Heart right ventricle (tissue), 16 donors: ENCODE data around the gene SMCO1. TPM values are rescaled to one million over a fixed set of nuclear protein-coding genes. Genes with fewer than 3 reads are reported as not detected.

Experiments used
- ATAC-seq, 8 donors: fragments of 200-7000 bp; cut with Tn5 transposase; one replicate each; pipeline ENCODE4 v1.9.1; 2020; ENCODE audit warnings: mild to moderate bottlenecking in 8 of 8, moderate library complexity in 8 of 8, moderate number of reproducible peaks in 1 of 8
- DNase-seq, 2 donors: peaks; one replicate each; pipeline ENCODE4 v3.0.0-alpha.2; 2020
- H3K27ac ChIP-seq, 10 donors: fragments of 200-600 bp; sonication (generic) in 2 of 10; one replicate each; pipeline versions ENCODE4 v1.5.0 to v1.8.0; 2020 to 2022; ENCODE audit warnings: mild to moderate bottlenecking in 3 of 10
- H3K27me3 ChIP-seq, 7 donors: fragments of 200-600 bp; one replicate each; pipeline ENCODE4 v1.8.0; 2021 to 2022; ENCODE audit warnings: mild to moderate bottlenecking in 2 of 7
- H3K36me3 ChIP-seq, 9 donors: fragments of 200-600 bp; sonication (generic) in 1 of 9; one replicate each; pipeline versions ENCODE4 v1.5.0 to v1.8.0; 2020 to 2022; ENCODE audit warnings: mild to moderate bottlenecking in 2 of 9
- H3K4me1 ChIP-seq, 9 donors: fragments of 200-600 bp; sonication (generic) in 1 of 9; one replicate each; pipeline versions ENCODE4 v1.5.0 to v1.8.0; 2020 to 2022; ENCODE audit warnings: mild to moderate bottlenecking in 4 of 9
- H3K4me3 ChIP-seq, 10 donors: fragments of 200-600 bp; sonication (generic) in 2 of 10; one replicate each; pipeline versions ENCODE4 v1.5.0 to v1.8.0; 2020 to 2022; ENCODE audit warnings: mild to moderate bottlenecking in 7 of 10, moderate library complexity in 2 of 10
- H3K9me3 ChIP-seq, 11 donors: fragments of 200-600 bp in 10 of 11; sonication (generic) in 2 of 11; one replicate each; pipeline versions ENCODE4 v1.5.0 to v1.8.0; 2013 to 2022; ENCODE audit warnings: mild to moderate bottlenecking in 2 of 11, control low read depth in 1 of 11, moderate library complexity in 1 of 11
- CTCF ChIP-seq, 9 donors: fragments of 200-600 bp; sonication (generic) in 2 of 9; IDR thresholded peaks; one replicate each; pipeline versions ENCODE4 v1.5.0 to v1.8.0; 2021 to 2022; ENCODE audit warnings: antibody characterized with exemption in 9 of 9, mild to moderate bottlenecking in 5 of 9, moderate library complexity in 1 of 9
- WGBS, 2 donors: extraction: QIAGEN DNeasy Blood & Tissue Kit; methylation state at CpG; one replicate each; pipeline ENCODE4 v1.1.7; 2013; ENCODE audit warnings: inconsistent platforms in 1 of 2; 5-methylcytosine and 5-hydroxymethylcytosine counted together
- intact Hi-C, 10 donors: fragments of 100-400 bp; cut with DNase I; formaldehyde crosslinking; loops; one replicate each; pipeline versions ENCODE4 v1.11.1 to v1.14.2; 2022
- long read RNA-seq, 3 donors: library from polyadenylated mRNA; unstranded; transcript quantifications; one replicate each; pipeline ENCODE4 v2.0.0, GENCODE V29; 2020 to 2021
- polyA plus RNA-seq, 2 donors: library from polyadenylated mRNA; stranded (reverse); fragments of 200-250 nt; gene quantifications; one replicate each; pipeline ENCODE4 v1.2.3, GENCODE V29; 2013
- total RNA-seq, 10 donors: library from RNA; stranded (reverse); fragmentation: NEBNext Ultra II Directional in 3 of 10; extraction: Animal tissue kit (Norgen Biotek cat#: 25700) in 3 of 10; gene quantifications; one replicate each; pipeline versions ENCODE4 v1.2.1 to v1.2.4, GENCODE V29; 2021 to 2023
- donor health status: Arrhythmogenic right ventricular cardiomyopathy.
- donor health status: ischemic (EF 13 %, LVEDD 7.1; RV severe dilation, severe dysfunction).
- donor health status: healthy with polysubstance abuse.
- donor health status: DM: no; HTN: yes; CAD: no.
- donor health status: DM: no; HTN: no; CAD: no.
- donor health status: ischemic (EF 25% LVEDD 6.9; RV normal size, moderate dysfunction).
- donor health status: ischemic (EF 25% LVEDD 5.7; RV mildly dilated, moderate dysfunction).
- donor health status: healthy.
- donor health status: DM: yes; HTN: yes; CAD: no.
- donor health status: Ischemic cardiomyopathy.
- donor health status: ischemic (EF 35%, LVEDD 5.7; RV mildly dilated, moderate dysfunction).
- donor health status: nonischemic (EF 11% LVEDD 7.7; RV severe dilation, severe dysfunction).
- donor health status: DM: yes; HTN: yes; CAD: no.
- donor health status: PGD.
- donor health status: ischemic (EF 29% LVEDD 5.4; RV normal size, mild dysfunction).
- donor health status: nonischemic (EF 23%, LVEDD 6.1; RV moderate dilation, normal function).

The SMCO1 gene
- total RNA-seq (100 to 1,000 TPM in 2 of 10 donors, 10 to 100 TPM in 8; 18.7 to 143 (median 58.8) TPM), polyA plus RNA-seq (10 to 100 TPM in 1 of 2 donors, 1 to 10 TPM in 1; 3.2 to 88.8 TPM)
- long read RNA-seq, donor 1, transcript SMCO1-201 (3 exons, 1,812 nt) = major isoform, 91 of 112 reads
- long read RNA-seq, donor 1, transcript SMCO1-202 (3 exons, 1,846 nt) = minor isoform, 11 of 112 reads
- long read RNA-seq, donor 1, partial matches to known transcripts = 8 of 112 reads
- long read RNA-seq, donor 1, other reads (novel, unspliced or antisense) = 2 of 112 reads
- long read RNA-seq, donor 2, transcript SMCO1-201 (3 exons, 1,812 nt) = major isoform, 321 of 380 reads
- long read RNA-seq, donor 2, transcript SMCO1-202 (3 exons, 1,846 nt) = minor isoform, 36 of 380 reads
- long read RNA-seq, donor 2, partial matches to known transcripts = 19 of 380 reads
- long read RNA-seq, donor 2, other reads (novel, unspliced or antisense) = 4 of 380 reads
- long read RNA-seq, donor 3, transcript SMCO1-201 (3 exons, 1,812 nt) = major isoform, 320 of 374 reads
- long read RNA-seq, donor 3, transcript SMCO1-202 (3 exons, 1,846 nt) = minor isoform, 33 of 374 reads
- long read RNA-seq, donor 3, partial matches to known transcripts = 7 of 374 reads
- long read RNA-seq, donor 3, other reads (novel, unspliced or antisense) = 14 of 374 reads

GRCh38 chr3:196514913-196515621, at the start of gene SMCO1:
Gene SMCO1 (minus strand): TSS chr3:196515346. CDS start chr3:196515209, 137 bp downstream.
- no peak for TF ChIP-seq CTCF (IDR thresholded peaks at IDR 0.05)
- DNase-seq = no peak
- intact Hi-C loops = loop anchor here in 7 of 10 donors (5.0 to 10.0 kb wide), 5 partner anchors 258 to 663 kb away; no protein-coding TSS in a partner anchor
- Histone ChIP-seq H3K4me3 (peak within 1 kb of the TSS in 8 of 10 donors; percentile 20 to 45 (median 38)), H3K36me3 (no peaks in the 10 kb centered on the region), H3K9me3 (peaks cover 0 to 26% (median 19%) of the 10 kb centered on the region in 11 donors), H3K27me3 (no peaks in the 10 kb centered on the region), H3K4me1 (peaks cover 0 to 20% (median 0%) of the 10 kb centered on the region in 9 donors), H3K27ac (peak within 1 kb of the TSS; percentile 57 to 93 (median 79))
- WGBS, 2 donors = 52 to 63% methylated on average over 10 of the region's 10 CpGs
- peak; percentile 55 to 94 (median 88) for ATAC-seq

GRCh38 chr3:196563721-196564225, 48.6 kb upstream of the SMCO1 start:
- Histone ChIP-seq H3K4me3 (no peak overlapping the region), H3K9me3 (no peaks in the 10 kb centered on the region), H3K4me1 (peaks cover 0 to 18% (median 12%) of the 10 kb centered on the region in 9 donors), H3K27ac (peak overlapping the region in 1 of 10 donors; percentile 43), H3K36me3 (peaks cover 0 to 64% (median 0%) of the 10 kb centered on the region in 9 donors), H3K27me3 (no peaks in the 10 kb centered on the region)
- no peak for DNase-seq
- intact Hi-C loops = loop anchor here in 1 of 10 donors (10.0 kb wide), 1 partner anchor 381 kb away; the partner anchor contains the start of gene NCBP2
- 88 to 92% methylated on average over 9 of the region's 9 CpGs for WGBS, 2 donors
- TF ChIP-seq CTCF (IDR thresholded peaks at IDR 0.05) = no peak
- no peak for ATAC-seq

- intact Hi-C loops = loop anchor here in 1 of 10 donors (10.0 kb wide), 1 partner anchor 385 kb away; the partner anchor contains the start of gene NCBP2
- peaks cover 0 to 62% (median 0%) of the 10 kb centered on the region in 9 donors for H3K36me3 ChIP-seq
- H3K4me3 ChIP-seq = no peak overlapping the region
- 38 to 52% methylated on average over 3 of the region's 3 CpGs for WGBS, 2 donors
- no peak for ATAC-seq
- no peak overlapping the region for H3K27ac ChIP-seq
- no peaks in the 10 kb centered on the region for H3K27me3 ChIP-seq
- peaks cover 0 to 12% (median 0%) of the 10 kb centered on the region in 9 donors for H3K4me1 ChIP-seq
- TF ChIP-seq CTCF (IDR thresholded peaks at IDR 0.05) = no peak
- no peaks in the 10 kb centered on the region for H3K9me3 ChIP-seq
- no peak for DNase-seq
Measured at GRCh38 chr3:196559826-196560225, 44.7 kb upstream of the SMCO1 start.

- intact Hi-C loops = no loop called here
- no peak overlapping the region for H3K4me3 ChIP-seq
- H3K4me1 ChIP-seq = peaks cover 0 to 14% (median 0%) of the 10 kb centered on the region in 9 donors
- DNase-seq = no peak
- H3K9me3 ChIP-seq = no peaks in the 10 kb centered on the region
- ATAC-seq = no peak
- peaks cover 0 to 61% (median 4%) of the 10 kb centered on the region in 9 donors for H3K36me3 ChIP-seq
- H3K27me3 ChIP-seq = no peaks in the 10 kb centered on the region
- TF ChIP-seq CTCF (IDR thresholded peaks at IDR 0.05) = no peak
- H3K27ac ChIP-seq = no peak overlapping the region
Measured at GRCh38 chr3:196558476-196558875, 43.3 kb upstream of the SMCO1 start.
